ENCODE results near the gene SORBS1.

The SORBS1 gene

GRCh38 chr10:95524358-95525032 lies 36.7 kb downstream of the SORBS1 start:
- TF ChIP-seq, protein P1, sequence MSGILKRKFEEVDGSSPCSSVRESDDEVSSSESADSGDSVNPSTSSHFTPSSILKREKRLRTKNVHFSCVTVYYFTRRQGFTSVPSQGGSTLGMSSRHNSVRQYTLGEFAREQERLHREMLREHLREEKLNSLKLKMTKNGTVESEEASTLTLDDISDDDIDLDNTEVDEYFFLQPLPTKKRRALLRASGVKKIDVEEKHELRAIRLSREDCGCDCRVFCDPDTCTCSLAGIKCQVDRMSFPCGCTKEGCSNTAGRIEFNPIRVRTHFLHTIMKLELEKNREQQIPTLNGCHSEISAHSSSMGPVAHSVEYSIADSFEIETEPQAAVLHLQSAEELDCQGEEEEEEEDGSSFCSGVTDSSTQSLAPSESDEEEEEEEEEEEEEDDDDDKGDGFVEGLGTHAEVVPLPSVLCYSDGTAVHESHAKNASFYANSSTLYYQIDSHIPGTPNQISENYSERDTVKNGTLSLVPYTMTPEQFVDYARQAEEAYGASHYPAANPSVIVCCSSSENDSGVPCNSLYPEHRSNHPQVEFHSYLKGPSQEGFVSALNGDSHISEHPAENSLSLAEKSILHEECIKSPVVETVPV (CRISPR knock-in tag; IDR thresholded peaks at IDR 0.05) = no peak
- TF ChIP-seq OSR1 (CRISPR knock-in tag; IDR thresholded peaks at IDR 0.05) (no peak), TSHZ2 (CRISPR knock-in tag; IDR thresholded peaks at IDR 0.05) (no peak), SNAI2 (CRISPR knock-in tag; IDR thresholded peaks at IDR 0.05) (no peak), ZC3H10 (CRISPR knock-in tag; IDR thresholded peaks at IDR 0.05) (no peak), ISL1 (CRISPR knock-in tag; IDR thresholded peaks at IDR 0.05) (no peak), RARB (CRISPR knock-in tag; IDR thresholded peaks at IDR 0.05) (no peak), TOX (CRISPR knock-in tag; IDR thresholded peaks at IDR 0.05; ENCODE audit: borderline replicate concordance) (no peak), ARNTL (CRISPR knock-in tag; IDR thresholded peaks at IDR 0.05; ENCODE audit: borderline replicate concordance, low read depth) (no peak), ZNF565 (CRISPR knock-in tag; conservative IDR thresholded peaks at IDR 0.05; ENCODE audit: low read depth) (no peak), ZNF8 (CRISPR knock-in tag; IDR thresholded peaks at IDR 0.05) (no peak), ZFP30 (CRISPR knock-in tag; IDR thresholded peaks at IDR 0.05) (no peak), ESRRG (CRISPR knock-in tag; IDR thresholded peaks at IDR 0.05) (no peak), ZNF70 (CRISPR knock-in tag; IDR thresholded peaks at IDR 0.05) (no peak), POU6F1 (CRISPR knock-in tag; IDR thresholded peaks at IDR 0.05; ENCODE audit: borderline replicate concordance, low read depth) (no peak), CSDC2 (CRISPR knock-in tag; IDR thresholded peaks at IDR 0.05) (no peak), ZFP3 (CRISPR knock-in tag; IDR thresholded peaks at IDR 0.05) (no peak), TCF4 (CRISPR knock-in tag; IDR thresholded peaks at IDR 0.05; ENCODE audit: borderline replicate concordance) (no peak), GLIS3 (CRISPR knock-in tag; IDR thresholded peaks at IDR 0.05) (no peak)
- TF ChIP-seq, protein P2, sequence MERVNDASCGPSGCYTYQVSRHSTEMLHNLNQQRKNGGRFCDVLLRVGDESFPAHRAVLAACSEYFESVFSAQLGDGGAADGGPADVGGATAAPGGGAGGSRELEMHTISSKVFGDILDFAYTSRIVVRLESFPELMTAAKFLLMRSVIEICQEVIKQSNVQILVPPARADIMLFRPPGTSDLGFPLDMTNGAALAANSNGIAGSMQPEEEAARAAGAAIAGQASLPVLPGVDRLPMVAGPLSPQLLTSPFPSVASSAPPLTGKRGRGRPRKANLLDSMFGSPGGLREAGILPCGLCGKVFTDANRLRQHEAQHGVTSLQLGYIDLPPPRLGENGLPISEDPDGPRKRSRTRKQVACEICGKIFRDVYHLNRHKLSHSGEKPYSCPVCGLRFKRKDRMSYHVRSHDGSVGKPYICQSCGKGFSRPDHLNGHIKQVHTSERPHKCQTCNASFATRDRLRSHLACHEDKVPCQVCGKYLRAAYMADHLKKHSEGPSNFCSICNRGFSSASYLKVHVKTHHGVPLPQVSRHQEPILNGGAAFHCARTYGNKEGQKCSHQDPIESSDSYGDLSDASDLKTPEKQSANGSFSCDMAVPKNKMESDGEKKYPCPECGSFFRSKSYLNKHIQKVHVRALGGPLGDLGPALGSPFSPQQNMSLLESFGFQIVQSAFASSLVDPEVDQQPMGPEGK (CRISPR knock-in tag; IDR thresholded peaks at IDR 0.05; ENCODE audit: borderline replicate concordance) = no peak

DNA sequence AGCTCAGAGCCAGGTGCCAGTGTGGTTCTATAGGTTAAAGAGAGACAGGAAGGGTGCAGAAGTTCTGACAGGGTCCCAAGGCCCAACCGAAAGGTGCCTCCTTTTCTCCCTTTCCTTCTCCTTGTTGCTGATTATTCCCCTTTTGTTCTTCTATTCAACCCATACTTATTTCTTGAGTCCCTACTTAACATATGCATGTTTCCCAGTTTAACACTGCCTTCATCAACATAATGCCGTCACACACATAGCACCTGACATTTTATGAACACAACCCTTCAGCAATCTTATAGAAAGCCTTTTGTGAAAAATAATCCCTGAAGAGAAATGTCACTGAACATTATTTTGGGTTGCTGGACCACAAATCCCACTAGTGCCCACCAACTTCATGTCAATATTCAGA lies 39.1 kb downstream of the SORBS1 start:
- ATAC-seq = no peak
- no peak for TF ChIP-seq POU6F1 (CRISPR knock-in tag; IDR thresholded peaks at IDR 0.05; ENCODE audit: borderline replicate concordance, low read depth)
- no peak for TF ChIP-seq ZFP3 (CRISPR knock-in tag; IDR thresholded peaks at IDR 0.05)
- no peak for TF ChIP-seq PPARA (CRISPR knock-in tag; IDR thresholded peaks at IDR 0.05; ENCODE audit: borderline replicate concordance)
- no peak for TF ChIP-seq ESRRG (CRISPR knock-in tag; IDR thresholded peaks at IDR 0.05)
- no peak for TF ChIP-seq CSDC2 (CRISPR knock-in tag; IDR thresholded peaks at IDR 0.05)
- TF ChIP-seq ZNF565 (CRISPR knock-in tag; conservative IDR thresholded peaks at IDR 0.05; ENCODE audit: low read depth) = no peak
- TF ChIP-seq ZNF8 (CRISPR knock-in tag; IDR thresholded peaks at IDR 0.05) = no peak
- no peak for TF ChIP-seq ZNF70 (CRISPR knock-in tag; IDR thresholded peaks at IDR 0.05)
- TF ChIP-seq, protein P2 (CRISPR knock-in tag; IDR thresholded peaks at IDR 0.05; ENCODE audit: borderline replicate concordance) = no peak
- TF ChIP-seq ARNTL (CRISPR knock-in tag; IDR thresholded peaks at IDR 0.05; ENCODE audit: borderline replicate concordance, low read depth) = no peak
- TF ChIP-seq, protein P3, sequence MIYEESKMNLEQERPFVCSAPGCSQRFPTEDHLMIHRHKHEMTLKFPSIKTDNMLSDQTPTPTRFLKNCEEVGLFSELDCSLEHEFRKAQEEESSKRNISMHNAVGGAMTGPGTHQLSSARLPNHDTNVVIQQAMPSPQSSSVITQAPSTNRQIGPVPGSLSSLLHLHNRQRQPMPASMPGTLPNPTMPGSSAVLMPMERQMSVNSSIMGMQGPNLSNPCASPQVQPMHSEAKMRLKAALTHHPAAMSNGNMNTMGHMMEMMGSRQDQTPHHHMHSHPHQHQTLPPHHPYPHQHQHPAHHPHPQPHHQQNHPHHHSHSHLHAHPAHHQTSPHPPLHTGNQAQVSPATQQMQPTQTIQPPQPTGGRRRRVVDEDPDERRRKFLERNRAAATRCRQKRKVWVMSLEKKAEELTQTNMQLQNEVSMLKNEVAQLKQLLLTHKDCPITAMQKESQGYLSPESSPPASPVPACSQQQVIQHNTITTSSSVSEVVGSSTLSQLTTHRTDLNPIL (CRISPR knock-in tag; IDR thresholded peaks at IDR 0.05; ENCODE audit: low read depth) = no peak
- TF ChIP-seq TOX (CRISPR knock-in tag; IDR thresholded peaks at IDR 0.05; ENCODE audit: borderline replicate concordance) = no peak
- TF ChIP-seq TCF4 (CRISPR knock-in tag; IDR thresholded peaks at IDR 0.05; ENCODE audit: borderline replicate concordance) = no peak
- no peak for TF ChIP-seq ZFP30 (CRISPR knock-in tag; IDR thresholded peaks at IDR 0.05)
- TF ChIP-seq, protein P1 (CRISPR knock-in tag; IDR thresholded peaks at IDR 0.05) = no peak
- TF ChIP-seq GLIS3 (CRISPR knock-in tag; IDR thresholded peaks at IDR 0.05) = no peak
- no peak for TF ChIP-seq BACH2 (CRISPR knock-in tag; IDR thresholded peaks at IDR 0.05; ENCODE audit: borderline replicate concordance)

More at GRCh38 chr10:95524358-95525032, 36.7 kb downstream of the SORBS1 start:
- no peak for ATAC-seq

Data from SK-N-SH treated with all-trans-retinoic acid at 6 μM for 48 hours (cell line).